Activated CD4-positive, alpha-beta T cell treated with anti-CD3 and anti-CD28 coated beads for 24 hours (primary cell): ENCODE measurements around the gene CDK5R2.
A peak's percentile ranks its signal among the peaks of the same experiment; 100 is the strongest.
"Not testable (repeated sequence)": the region's sequence is repeated elsewhere in the genome, so short reads cannot be mapped to it uniquely, and the experiment has no call there.

Source experiments
- DNase-seq, 2 donors: peaks; one replicate each; pipeline ENCODE4 v3.0.0-alpha.2; 2020; ENCODE audit warnings: low read depth in 2 of 2

The CDK5R2 gene

GRCh38 chr2:218959141-218959731 is at the start of gene CDK5R2:
TSS of gene CDK5R2 (plus strand) at chr2:218959666. CDS start at chr2:218959821, 155 bp downstream.
- peak; percentile 61 to 72 for DNase-seq

GRCh38 chr2:218910741-218911140 is 48.7 kb upstream of the CDK5R2 start:
- no peak for DNase-seq

GRCh38 chr2:218920504-218920903 is 39.0 kb upstream of the CDK5R2 start:
- DNase-seq: no peak

- no peak for DNase-seq
Measured at GRCh38 chr2:218924757-218925156, 34.7 kb upstream of the CDK5R2 start.

- no peak for DNase-seq
Measured at GRCh38 chr2:218925434-218925833, 34.0 kb upstream of the CDK5R2 start.

- no peak for DNase-seq
Measured at GRCh38 chr2:218927422-218927821, 32.0 kb upstream of the CDK5R2 start.

GRCh38 chr2:218927876-218928275 is 31.6 kb upstream of the CDK5R2 start:
- no peak for DNase-seq

GRCh38 chr2:218930488-218930887 is 29.0 kb upstream of the CDK5R2 start:
- DNase-seq: not testable (repeated sequence)

GRCh38 chr2:218931751-218932150 is 27.7 kb upstream of the CDK5R2 start:
- DNase-seq: not testable (repeated sequence)

GRCh38 chr2:218944759-218945404 is 14.6 kb upstream of the CDK5R2 start:
- DNase-seq: no peak

GRCh38 chr2:218946621-218947020 is 12.8 kb upstream of the CDK5R2 start:
- DNase-seq: no peak

- DNase-seq: no peak
Measured at GRCh38 chr2:218952160-218952559, 7.3 kb upstream of the CDK5R2 start.

GRCh38 chr2:218953366-218953954 is 6.0 kb upstream of the CDK5R2 start:
- no peak for DNase-seq

- no peak for DNase-seq
Measured at GRCh38 chr2:218954541-218955300, 4.7 kb upstream of the CDK5R2 start.

GRCh38 chr2:218956039-218956438 is 3.4 kb upstream of the CDK5R2 start:
- no peak for DNase-seq

GRCh38 chr2:218957671-218958070 is 1.8 kb upstream of the CDK5R2 start:
- no peak for DNase-seq

GRCh38 chr2:218958276-218958675 is 1.2 kb upstream of the CDK5R2 start:
- DNase-seq: no peak

GRCh38 chr2:218959761-218960308 is 369 bp downstream of the CDK5R2 start:
- DNase-seq: no peak

- no peak for DNase-seq
Measured at GRCh38 chr2:218960309-218961165, 1.1 kb downstream of the CDK5R2 start.

- no peak for DNase-seq
Measured at GRCh38 chr2:218961229-218961628, 1.8 kb downstream of the CDK5R2 start.
